ENCODE data around the gene HMGA1.

DNA sequence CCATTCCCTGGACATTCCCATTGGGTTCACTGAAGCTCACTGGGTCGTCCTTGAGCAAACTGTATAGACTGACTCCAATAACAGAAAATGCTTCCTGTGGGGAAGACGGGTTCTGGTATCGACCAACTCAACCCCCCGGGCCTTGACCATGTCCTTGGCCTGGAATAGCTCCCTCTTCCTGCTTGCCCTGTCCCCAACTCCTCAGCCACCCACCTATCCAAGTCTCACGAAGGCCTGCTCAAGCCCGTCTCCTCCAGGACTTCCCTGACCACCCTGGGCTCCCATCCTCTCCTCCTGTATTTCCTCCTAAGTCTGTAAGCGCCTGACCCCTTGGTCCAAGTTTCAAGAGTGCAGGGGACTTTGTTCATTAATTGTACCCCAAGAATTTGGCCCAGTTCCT is 2.8 kb upstream of the HMGA1 start:
- TF ChIP-seq, protein P1, sequence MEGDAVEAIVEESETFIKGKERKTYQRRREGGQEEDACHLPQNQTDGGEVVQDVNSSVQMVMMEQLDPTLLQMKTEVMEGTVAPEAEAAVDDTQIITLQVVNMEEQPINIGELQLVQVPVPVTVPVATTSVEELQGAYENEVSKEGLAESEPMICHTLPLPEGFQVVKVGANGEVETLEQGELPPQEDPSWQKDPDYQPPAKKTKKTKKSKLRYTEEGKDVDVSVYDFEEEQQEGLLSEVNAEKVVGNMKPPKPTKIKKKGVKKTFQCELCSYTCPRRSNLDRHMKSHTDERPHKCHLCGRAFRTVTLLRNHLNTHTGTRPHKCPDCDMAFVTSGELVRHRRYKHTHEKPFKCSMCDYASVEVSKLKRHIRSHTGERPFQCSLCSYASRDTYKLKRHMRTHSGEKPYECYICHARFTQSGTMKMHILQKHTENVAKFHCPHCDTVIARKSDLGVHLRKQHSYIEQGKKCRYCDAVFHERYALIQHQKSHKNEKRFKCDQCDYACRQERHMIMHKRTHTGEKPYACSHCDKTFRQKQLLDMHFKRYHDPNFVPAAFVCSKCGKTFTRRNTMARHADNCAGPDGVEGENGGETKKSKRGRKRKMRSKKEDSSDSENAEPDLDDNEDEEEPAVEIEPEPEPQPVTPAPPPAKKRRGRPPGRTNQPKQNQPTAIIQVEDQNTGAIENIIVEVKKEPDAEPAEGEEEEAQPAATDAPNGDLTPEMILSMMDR (IDR thresholded peaks at IDR 0.05): no peak
- no peak for TF ChIP-seq POLR2A (IDR thresholded peaks at IDR 0.05)
